ENCODE measurements around the gene CALN1. TPM values are rescaled to one million over a fixed set of nuclear protein-coding genes. Genes with fewer than 3 reads are reported as not detected.
A peak's percentile ranks its signal among the peaks of the same experiment; 100 is the strongest.

The CALN1 gene
- total RNA-seq, 4 donors from 2014 or later: 0.04 TPM; not detected in 3

DNA sequence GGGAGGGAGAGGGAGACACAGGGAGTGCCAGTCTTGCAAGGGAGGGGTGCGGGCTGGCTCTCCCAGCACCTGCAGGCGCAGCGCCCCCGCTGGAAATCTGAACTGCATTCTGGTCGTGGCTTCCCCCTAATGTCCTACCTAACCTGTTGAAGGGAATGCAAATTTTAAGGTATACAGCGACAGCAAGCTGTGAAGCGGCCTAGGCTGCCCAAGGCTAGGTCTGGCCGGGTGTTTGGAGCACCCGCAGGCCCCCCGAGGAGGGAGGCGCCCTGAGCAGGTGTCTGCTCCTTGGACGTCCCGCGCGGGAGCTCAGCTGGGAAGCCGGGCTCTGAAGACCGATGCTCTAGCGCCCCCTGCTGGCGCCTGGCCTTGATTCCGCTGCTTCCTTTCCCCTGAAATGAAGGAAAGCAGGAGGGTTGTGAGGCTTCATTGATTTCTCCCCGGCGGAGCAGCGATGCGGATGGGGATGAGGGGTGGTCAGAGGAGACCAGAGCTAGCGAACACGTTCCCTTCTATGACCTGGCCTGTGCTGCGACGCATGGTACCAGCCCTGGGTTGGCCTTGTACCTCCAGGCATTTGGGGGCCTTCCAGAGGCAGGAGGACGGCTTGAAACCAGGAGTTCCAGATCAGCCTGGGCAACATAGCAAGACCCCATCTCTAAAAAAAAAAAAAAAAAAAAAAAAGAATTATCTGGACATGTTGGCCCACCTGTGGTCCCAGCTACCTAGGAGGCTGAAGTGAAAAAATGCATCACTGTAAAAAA lies 678.8 kb downstream of the CALN1 start:
- Histone ChIP-seq H3K27me3 (peaks cover 12% of the 10 kb centered on the region), H3K9me3 (peaks cover 0 to 6% (median 0%) of the 10 kb centered on the region in 3 donors), H3K4me3 (peak overlapping the region in 1 of 2 donors; percentile 39), H3K27ac (no peak overlapping the region), H3K4me1 (peaks cover 0 to 7% (median 0%) of the 10 kb centered on the region in 3 donors), H3K36me3 (no peaks in the 10 kb centered on the region)
- TF ChIP-seq CTCF (IDR thresholded peaks at IDR 0.05): peak; percentile 88 to 98 (median 93)
- no peak for TF ChIP-seq POLR2A (IDR thresholded peaks at IDR 0.05)
- peak; percentile 73 for ATAC-seq
- 3 to 5% methylated on average over 4 to 5 of the region's 29 CpGs for WGBS, 2 donors (ENCODE audit: low coverage in 1 of 2)

DNA sequence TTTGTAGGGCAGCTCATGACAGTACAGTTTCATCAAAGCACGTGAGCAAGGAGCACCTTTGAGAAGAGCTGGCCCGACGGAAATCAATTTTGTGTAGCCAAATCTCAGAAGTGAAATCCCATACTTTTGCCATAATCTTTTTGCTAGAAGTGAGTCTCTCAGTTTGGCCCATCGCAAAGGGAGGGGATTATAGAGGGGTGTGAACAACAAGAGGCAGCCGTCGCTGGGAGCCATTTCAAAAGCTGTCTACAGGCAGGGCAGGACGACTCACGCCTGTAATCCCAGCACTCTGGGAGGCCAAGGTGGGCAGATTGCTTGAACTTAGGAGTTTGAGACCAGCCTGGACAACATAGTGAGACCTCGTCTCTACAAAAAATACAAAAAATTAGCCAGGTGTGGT lies 680.4 kb downstream of the CALN1 start:
- Histone ChIP-seq H3K9me3 (peaks cover 0 to 6% (median 0%) of the 10 kb centered on the region in 3 donors), H3K27ac (no peak overlapping the region), H3K27me3 (peaks cover 12% of the 10 kb centered on the region), H3K4me3 (no peak overlapping the region), H3K4me1 (peaks cover 0 to 7% (median 0%) of the 10 kb centered on the region in 3 donors), H3K36me3 (no peaks in the 10 kb centered on the region)
- WGBS, 2 donors (ENCODE audit: low coverage in 1 of 2): 57 to 77% methylated on average over 4 to 9 of the region's 9 CpGs
- no peak for ATAC-seq
- TF ChIP-seq EP300 (IDR thresholded peaks at IDR 0.05) (no peak), CTCF (IDR thresholded peaks at IDR 0.05) (no peak), POLR2AphosphoS5 (IDR thresholded peaks at IDR 0.05) (no peak), POLR2A (IDR thresholded peaks at IDR 0.05) (no peak)

Small RNA genes within 50 kb of the gene (small RNA-seq; reads per million reads assigned to genes)
- 0 reads per million in 4 donors for gene AC005011.1
- gene RNA5SP232: 0 to 0.18 (median 0.06) reads per million in 4 donors

Data from gastroesophageal sphincter (tissue), 4 donors.